NCI-H2171 (cell line): ENCODE data around the gene BLOC1S1.

Source experiments
- DNase-seq: peaks from one replicate; lab custom pipeline; 2025; lab: John Stamatoyannopoulos, UW

BLOC1S1 gene

GRCh38 chr12:55694651-55695050 is 21.2 kb upstream of the BLOC1S1 start:
- no peak for DNase-seq

DNA sequence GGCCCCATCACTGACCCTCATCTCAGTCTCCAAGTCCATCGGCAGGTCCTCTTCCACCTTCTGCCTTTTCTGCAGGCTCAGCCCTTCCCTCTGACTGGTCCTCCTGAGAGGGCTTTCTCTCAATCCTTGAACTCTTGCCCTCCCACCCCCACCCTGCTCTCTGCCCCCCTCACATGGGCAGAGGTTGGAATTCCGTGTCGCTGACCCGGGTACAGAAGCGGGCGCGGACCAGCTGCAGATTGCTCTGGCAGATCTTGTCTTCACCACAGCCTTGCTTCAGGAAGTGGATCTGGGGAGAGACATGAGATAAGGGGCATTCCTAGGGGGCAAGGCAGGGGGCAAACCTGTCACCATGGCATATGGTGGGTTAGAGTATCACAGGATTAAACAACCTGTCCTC is 20.5 kb upstream of the BLOC1S1 start:
- no peak for DNase-seq

- DNase-seq, result no peak
Measured at GRCh38 chr12:55696141-55696540, 19.7 kb upstream of the BLOC1S1 start.

GRCh38 chr12:55696796-55697462 is 18.9 kb upstream of the BLOC1S1 start:
- no peak for DNase-seq

- DNase-seq, result no peak
Measured at GRCh38 chr12:55697686-55698085, 18.2 kb upstream of the BLOC1S1 start.

DNA sequence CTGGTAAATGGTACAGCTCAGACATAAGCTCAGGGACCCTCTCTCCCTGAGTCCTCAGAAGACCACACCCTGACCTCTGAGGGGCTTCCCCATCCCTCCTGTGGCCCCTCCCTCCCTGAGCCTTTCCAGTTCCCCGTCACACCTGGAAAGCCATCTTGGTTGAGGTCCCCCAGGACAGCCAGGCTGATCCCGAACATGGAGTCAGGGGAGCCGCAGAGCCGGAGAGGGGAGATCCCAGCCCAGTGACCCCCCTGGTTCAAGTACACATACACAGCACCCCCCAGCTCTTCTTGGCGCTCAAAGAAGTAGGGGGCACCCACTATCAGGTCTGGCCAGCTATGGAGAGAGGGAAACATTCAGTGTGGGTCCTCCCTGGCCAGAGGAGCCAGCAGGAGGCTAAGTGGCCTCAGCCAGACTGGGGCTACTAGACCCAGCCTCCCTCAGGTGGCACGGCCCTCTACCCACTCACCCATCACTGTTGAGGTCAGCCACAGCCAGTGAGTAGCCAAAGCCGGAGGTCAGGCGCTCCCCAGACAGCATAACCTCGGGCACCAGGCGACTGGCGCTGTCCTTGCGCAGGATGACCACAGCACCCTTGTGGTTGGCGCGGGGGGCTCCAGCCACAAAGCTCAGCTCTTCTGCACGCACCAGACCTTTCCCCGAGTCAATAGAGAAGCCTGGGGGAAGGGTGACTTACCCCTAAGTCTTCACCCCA is 17.4 kb upstream of the BLOC1S1 start:
- DNase-seq, result no peak

DNA sequence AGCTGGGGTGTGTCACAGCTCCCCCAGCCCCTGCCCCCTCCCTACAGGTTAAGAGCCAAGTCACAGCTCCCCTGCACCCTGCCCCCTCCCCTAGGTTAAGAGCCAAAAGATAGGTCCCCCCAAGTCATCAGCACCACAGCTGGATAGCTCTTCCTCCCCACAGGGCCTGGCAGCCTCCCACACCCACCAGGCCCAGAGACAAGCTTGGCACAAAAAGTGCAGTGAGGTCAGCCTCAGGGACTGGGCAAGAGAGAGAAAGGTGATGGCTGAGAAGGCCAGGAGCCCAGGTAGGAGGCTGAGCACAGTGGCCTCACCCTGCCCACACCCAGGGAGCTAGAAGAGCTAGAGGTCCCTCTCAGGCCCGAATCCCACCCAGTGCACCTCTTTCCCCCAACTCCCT is 16.9 kb upstream of the BLOC1S1 start:
- no peak for DNase-seq

DNA sequence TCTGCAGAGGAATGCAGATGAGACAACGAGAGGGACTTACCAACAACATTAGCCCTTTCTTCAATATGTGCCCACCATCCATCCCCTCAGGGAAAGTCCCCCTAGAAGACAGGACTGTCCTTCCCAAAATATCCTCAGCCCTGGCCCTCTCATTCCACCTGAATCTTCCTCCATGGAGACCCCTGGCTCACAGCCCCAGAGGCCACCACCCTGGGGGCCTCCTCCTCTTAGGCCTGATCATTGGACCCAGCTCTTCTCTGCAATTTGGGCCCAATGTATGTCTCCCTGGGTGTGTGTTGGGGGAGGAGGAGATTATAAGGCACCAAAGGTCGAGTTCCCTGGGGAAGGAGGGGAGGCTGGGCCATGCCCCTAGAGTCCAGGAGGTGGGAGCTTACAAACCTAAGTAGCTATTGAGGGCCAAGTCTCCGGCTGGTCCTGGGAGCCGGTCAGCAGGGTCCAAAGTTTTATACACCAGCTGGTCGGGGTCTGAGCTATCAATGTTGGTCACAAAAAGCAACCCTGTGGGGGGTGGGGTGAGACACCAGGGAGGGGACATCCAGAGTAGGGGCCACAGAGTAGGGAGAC is 16.3 kb upstream of the BLOC1S1 start:
- DNase-seq, result no peak

DNA sequence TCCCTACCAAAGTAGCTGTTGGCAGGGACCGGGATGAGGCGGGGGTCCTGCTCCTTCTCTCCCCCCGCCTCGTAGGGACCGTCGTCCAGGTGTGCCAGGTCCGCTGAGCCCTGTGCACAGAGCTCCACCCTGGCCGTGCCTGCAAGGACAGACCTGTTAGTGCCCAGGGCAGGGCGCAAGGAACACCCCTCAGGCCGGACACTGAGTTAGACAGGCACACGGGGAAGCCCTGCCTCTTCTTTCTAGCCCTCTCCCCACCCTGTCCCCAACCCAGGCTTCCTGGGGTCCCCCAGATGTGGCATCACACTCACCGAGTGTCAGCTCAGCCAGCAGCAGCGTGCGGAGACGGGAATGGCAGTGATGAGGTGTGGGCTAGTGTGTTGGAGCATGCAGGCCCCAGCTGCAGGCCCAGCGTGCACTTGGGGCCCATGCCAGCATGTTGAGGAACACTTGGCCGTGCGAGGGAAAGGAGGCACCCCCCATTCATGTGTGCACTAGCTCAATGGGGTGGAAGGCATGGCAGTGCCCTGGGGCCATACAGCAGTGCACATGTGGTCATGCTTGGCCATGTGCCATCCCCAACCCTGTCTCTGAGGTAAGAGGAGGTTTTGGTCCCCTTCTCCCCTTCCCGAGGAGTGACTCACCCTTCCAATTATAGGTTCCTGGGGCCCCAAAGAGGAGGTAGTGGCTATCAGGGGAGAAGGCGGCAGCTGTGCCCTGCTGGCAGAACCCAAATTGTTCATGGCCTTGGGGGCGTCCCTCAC is 15.4 kb upstream of the BLOC1S1 start:
- DNase-seq, result no peak

- no peak for DNase-seq
Measured at GRCh38 chr12:55702861-55703260, 13.0 kb upstream of the BLOC1S1 start.

DNA sequence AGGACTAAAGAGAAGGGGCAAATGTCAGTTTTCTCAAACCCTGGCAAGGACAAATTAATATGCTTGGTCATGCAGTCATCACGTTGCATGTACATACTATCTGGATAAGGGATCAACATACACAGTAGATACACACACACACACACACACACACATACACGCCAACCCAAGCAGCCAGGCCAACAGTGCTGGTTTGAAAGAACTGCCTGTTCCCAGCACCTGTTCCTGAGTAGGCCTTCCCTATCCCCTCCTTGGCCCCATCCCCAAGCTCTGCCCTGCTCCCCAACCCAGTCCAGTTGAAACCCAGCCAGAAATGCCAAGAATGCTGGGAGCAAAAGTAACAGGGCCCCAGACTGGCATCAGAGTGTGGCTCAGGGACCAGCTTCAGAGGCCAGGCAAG is 12.6 kb upstream of the BLOC1S1 start:
- no peak for DNase-seq

GRCh38 chr12:55703901-55704761 is 11.7 kb upstream of the BLOC1S1 start:
- DNase-seq, result no peak

DNA sequence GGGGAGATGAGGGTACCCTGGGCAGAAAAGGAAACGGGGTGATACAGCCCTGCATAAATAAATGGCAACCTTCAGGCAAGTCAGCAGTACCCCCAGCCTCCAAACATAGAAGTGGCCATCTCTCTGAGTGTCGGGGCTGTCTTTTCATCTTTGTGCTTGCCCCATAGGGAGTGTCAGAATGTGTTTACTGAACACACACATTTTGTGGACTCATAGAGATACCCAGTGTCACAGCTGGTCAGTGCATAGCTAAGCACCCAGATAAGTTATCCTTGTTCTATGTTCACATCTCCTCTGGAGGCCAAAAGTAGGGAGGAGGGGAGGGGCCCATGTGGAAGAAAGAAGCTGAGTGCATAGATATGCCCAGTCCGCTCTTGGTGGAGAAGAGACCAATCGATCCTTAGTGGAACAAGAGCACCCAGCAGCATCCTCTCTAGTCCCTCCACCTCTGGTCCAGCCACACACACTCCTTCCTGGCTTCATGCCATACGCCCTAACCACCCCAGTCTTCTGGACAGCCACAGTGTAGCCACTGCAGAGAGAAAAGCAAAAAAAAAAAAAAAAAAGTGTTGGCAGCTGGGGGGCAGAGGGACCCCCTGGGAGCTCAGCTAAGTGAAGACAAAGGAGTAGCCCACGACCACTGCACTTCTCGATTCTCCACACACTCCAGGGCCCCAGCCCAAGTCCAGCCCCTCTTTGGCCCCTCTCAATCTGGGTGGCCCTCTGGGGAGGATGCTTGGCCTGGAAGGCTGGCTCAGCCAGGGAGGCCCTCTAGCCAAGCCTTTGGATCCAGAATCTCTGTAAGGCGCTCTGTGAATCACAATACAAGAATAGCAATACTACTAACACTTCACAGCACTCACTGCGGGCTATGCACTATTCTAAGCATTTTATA is 10.8 kb upstream of the BLOC1S1 start:
- no peak for DNase-seq

- no peak for DNase-seq
Measured at GRCh38 chr12:55705782-55706402, 10.0 kb upstream of the BLOC1S1 start.

GRCh38 chr12:55706568-55707218 is 9.2 kb upstream of the BLOC1S1 start:
- no peak for DNase-seq

DNA sequence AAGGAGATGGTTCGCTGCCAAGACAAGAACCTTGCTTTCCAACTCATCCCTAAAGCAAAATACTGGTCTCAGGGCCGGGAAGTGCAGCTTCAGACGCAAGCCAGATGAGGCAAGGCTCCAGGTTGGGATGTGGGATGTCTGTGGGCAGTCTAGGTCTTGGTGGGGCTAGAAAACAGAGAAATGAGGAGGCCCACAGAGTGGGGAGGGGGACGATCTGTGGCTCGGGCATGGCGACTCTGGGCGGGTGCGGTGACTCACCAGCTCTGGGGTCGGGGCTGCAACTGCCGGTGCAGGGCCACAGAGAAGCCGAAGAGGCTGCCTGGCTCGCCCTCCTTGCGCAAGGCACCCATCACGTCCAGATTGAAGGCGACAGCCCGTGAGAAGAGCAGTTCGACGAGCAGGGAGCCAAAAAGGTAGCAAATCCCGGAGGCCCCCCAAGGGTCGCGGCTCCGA is 8.6 kb upstream of the BLOC1S1 start:
- peak; percentile 27 for DNase-seq

DNA sequence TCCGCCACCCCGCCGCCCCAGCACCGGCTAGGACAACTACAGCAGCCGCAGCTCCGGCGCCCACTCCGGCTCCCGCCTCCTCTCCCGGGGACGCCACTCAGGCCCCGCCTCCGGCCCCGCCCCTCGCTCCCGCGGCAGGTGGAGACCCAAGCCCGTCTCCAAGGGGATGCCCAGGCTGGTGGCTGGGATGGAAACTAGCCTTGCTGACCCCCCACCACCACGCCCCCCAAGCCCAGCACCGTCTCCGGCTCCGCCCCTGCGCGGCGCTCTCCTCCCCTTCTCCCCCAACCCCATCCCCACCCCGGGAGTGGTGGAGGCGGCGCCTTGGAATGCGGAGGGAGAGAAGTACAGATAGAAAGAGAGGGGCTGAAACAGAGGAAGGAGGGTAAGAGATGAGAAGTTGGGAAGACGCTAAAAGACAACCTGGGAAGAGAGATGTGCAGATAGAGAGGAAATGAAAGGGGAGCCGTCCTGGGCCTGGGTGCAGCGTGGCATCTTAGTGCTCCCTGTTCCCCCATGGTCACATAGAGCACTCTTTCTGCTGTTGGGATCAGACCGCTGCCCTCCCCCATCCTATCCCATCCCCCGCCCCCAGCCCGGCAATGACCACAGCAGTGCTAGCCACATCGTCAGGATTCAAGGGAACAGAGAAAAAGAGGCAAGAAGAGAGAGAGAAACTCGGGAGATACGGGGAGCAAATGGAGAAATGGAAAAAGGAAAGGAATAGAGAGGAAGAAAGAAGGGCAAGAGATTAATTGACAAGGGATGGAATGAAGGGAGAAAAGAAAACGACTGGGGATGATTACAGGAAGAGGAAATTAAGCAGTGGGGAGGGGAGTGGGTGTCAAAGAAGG is 7.8 kb upstream of the BLOC1S1 start, which contains the start of gene ITGA7:
Gene ITGA7, minus strand, starts transcription at position 64 of the 854 bp plus-strand sequence. CDS start 222 bp downstream, outside the sequence.
- peak; percentile 61 for DNase-seq

DNA sequence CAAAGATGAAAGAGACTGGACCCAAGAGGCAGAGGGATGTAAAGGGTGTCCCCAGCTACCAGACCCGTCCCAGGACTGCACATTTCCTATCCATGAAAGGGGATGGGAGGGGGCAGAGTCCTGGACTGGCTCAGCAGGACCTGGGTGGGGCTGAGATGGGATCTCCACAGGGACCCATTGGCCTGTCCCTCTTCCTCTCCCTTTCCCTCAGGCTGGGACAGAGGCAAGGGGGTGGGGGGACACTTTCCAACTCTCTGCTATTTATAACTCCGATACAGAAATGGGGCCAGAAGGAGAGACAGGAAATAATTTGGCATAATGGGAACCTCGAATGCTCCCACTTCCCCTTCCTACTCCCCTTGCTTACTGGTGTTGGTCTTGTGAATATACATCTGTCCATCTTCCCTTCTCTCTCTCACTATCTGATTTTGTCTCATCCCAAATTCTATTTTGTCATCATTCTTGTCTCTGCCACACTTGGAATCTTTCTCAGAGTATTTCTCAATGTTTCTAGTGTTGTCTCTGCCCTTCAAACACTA is 7.1 kb upstream of the BLOC1S1 start:
- DNase-seq, result no peak
